HepG2 (cell line): ENCODE results near the gene QDPR. TPM values are rescaled to one million over a fixed set of nuclear protein-coding genes. Genes with fewer than 3 reads are reported as not detected.
A peak's percentile ranks its signal among the peaks of the same experiment; 100 is the strongest.

Source experiments
- ATAC-seq: fragments of 200-7000 bp; cut with Tn5 transposase; 3 replicates; pipeline ENCODE4 v1.9.1; 2020; ENCODE audit warnings: mild to moderate bottlenecking, moderate library complexity
- BruUV-seq: library from RNA; stranded (reverse); fragments of 400-500 nt; replicated peaks from 2 replicates; lab custom pipeline; 2021; lab: Mats Ljungman, UMichigan
- CTCF ChIA-PET: fragments of 300-600 bp; formaldehyde crosslinking; extraction: SDS; loops from one replicate; lab custom pipeline; 2021; ENCODE audit warnings: low total read pairs, inconsistent platforms, low intra/inter-chr PET ratio; lab: Yijun Ruan, JAX
- POLR2A ChIA-PET: fragments of 350-600 bp; sonication (Branson Sonifier 250); formaldehyde crosslinking; loops from one replicate; lab custom pipeline; 2020; ENCODE audit warnings: antibody characterized with exemption, inconsistent platforms; lab: Yijun Ruan, JAX
- DNase-seq: peaks from one replicate; pipeline ENCODE4 v3.0.0-alpha.2; 2015; ENCODE audit warnings: low spot score
- FAIRE-seq: peaks from 3 replicates; lab custom pipeline; 2011; peaks lifted over from hg19 to GRCh38; lab: Jason Lieb, UNC
- H2AFZ ChIP-seq: one replicate; pipeline ENCODE4 v1.6.1; 2011; ENCODE audit warnings: low read length, inconsistent platforms
- H3K27ac ChIP-seq: fragments of 300-600 bp; 3 replicates; pipeline ENCODE4 v1.8.0; 2011; ENCODE audit warnings: mixed run types, mild to moderate bottlenecking, mixed read lengths, low read length, inconsistent platforms; ENCODE audit not compliant: insufficient read depth; ENCODE audit errors: extremely low read length
- H3K27me3 ChIP-seq, 2 experiments: fragments of 200-600 bp in 1 of 2; 2 replicates in 1 of 2; 3 replicates in 1 of 2; pipeline versions ENCODE4 v1.6.0 to v1.8.0; 2011; ENCODE audit warnings: low read length in 2 of 2, mild to moderate bottlenecking in 2 of 2, moderate library complexity in 2 of 2, inconsistent platforms in 1 of 2; ENCODE audit not compliant: insufficient read depth in 2 of 2, control insufficient read depth in 1 of 2
- H3K36me3 ChIP-seq, 2 experiments: fragments of 200-600 bp in 1 of 2; replicated peaks in 1 of 2; 2 replicates in 1 of 2; 3 replicates in 1 of 2; pipeline versions ENCODE4 v1.5.1 to v1.8.0; 2011; ENCODE audit warnings: low read length in 2 of 2, inconsistent platforms in 1 of 2; ENCODE audit not compliant: insufficient read depth in 2 of 2, control insufficient read depth in 1 of 2
- H3K4me1 ChIP-seq: 2 replicates; pipeline ENCODE4 v1.5.1; 2012; ENCODE audit warnings: low read length, inconsistent platforms; ENCODE audit not compliant: insufficient read depth
- H3K4me2 ChIP-seq: 2 replicates; pipeline ENCODE4 v1.6.0; 2011; ENCODE audit warnings: low read depth, low read length, inconsistent platforms
- H3K4me3 ChIP-seq, 3 experiments: fragments of 200-600 bp in 1 of 3; sonication (generic), shearing (Covaris generic) in 1 of 3; replicated peaks in 1 of 3; 2 replicates each; pipeline ENCODE4 v1.5.1; 2011 to 2016; ENCODE audit warnings: low read length in 3 of 3, inconsistent platforms in 2 of 3, low read depth in 2 of 3, mild to moderate bottlenecking in 2 of 3, control low read depth in 1 of 3, mixed read lengths in 1 of 3; ENCODE audit not compliant: insufficient read depth in 1 of 3
- H3K79me2 ChIP-seq: one replicate; pipeline ENCODE4 v1.6.1; 2011; ENCODE audit warnings: low read length, inconsistent platforms; ENCODE audit not compliant: insufficient read depth
- H3K9ac ChIP-seq: 2 replicates; pipeline ENCODE4 v1.6.0; 2011; ENCODE audit warnings: mild to moderate bottlenecking, low read depth, low read length, inconsistent platforms; ENCODE audit not compliant: insufficient read depth
- H3K9me3 ChIP-seq: 2 replicates; pipeline ENCODE4 v1.5.1; 2012; ENCODE audit warnings: mild to moderate bottlenecking, low read length
- H4K20me1 ChIP-seq: 2 replicates; pipeline ENCODE4 v1.6.0; 2011; ENCODE audit warnings: inconsistent platforms, mild to moderate bottlenecking, low read length, moderate library complexity; ENCODE audit not compliant: insufficient read depth
- PREB ChIP-seq: sonication (generic); formaldehyde crosslinking; IDR thresholded peaks from 2 replicates; pipeline ENCODE4 v1.4.0; 2020; ENCODE audit warnings: missing genetic modification reagents
- RXRB ChIP-seq: IDR thresholded peaks from 2 replicates; pipeline ENCODE4 v1.6.1; 2016; ENCODE audit warnings: borderline replicate concordance, missing genetic modification reagents, missing compliant biosample characterization
- SOX13 ChIP-seq, 3 experiments: fragments of 450-650 bp in 1 of 3; sonication (generic) in 1 of 3; formaldehyde crosslinking in 1 of 3; IDR thresholded peaks in 2 of 3; conservative IDR thresholded peaks in 1 of 3; 2 replicates each; pipeline versions ENCODE4 v1.5.0 to v1.6.1; 2016 to 2020; ENCODE audit warnings: antibody characterized with exemption in 1 of 3, mild to moderate bottlenecking in 1 of 3, missing compliant biosample characterization in 1 of 3, missing genetic modification reagents in 1 of 3, moderate library complexity in 1 of 3
- SOX5 ChIP-seq: IDR thresholded peaks from 2 replicates; pipeline ENCODE4 v1.6.1; 2016; ENCODE audit warnings: borderline replicate concordance
- SOX6 ChIP-seq, 2 experiments: fragments of 450-650 bp in 1 of 2; sonication (generic) in 1 of 2; formaldehyde crosslinking in 1 of 2; IDR thresholded peaks; 2 replicates each; pipeline versions ENCODE4 v1.4.0 to v1.6.1; 2017 to 2020; ENCODE audit warnings: antibody characterized with exemption in 1 of 2, mild to moderate bottlenecking in 1 of 2, missing genetic modification reagents in 1 of 2
- ZNF652 ChIP-seq: IDR thresholded peaks from 2 replicates; pipeline ENCODE4 v1.6.1; 2016; ENCODE audit warnings: low read depth, borderline replicate concordance
- WGBS: methylation state at CpG from one replicate; pipeline ENCODE4 v1.1.6; 2017; ENCODE audit warnings: low lambda C conversion rate; 5-methylcytosine and 5-hydroxymethylcytosine counted together
- in situ Hi-C: cut with HindIII; loops from 2 replicates; pipeline ENCODE4 v1.10.0; 2017; ENCODE audit warnings: low pct_unique_long_range_greater_than_20kb; ENCODE audit not compliant: extremely low pct_ligation_motif_present
- intact Hi-C: fragments of 100-400 bp; cut with micrococcal nuclease; formaldehyde crosslinking; loops from one replicate; pipeline ENCODE4 v1.10.0; 2022; ENCODE audit not compliant: unreplicated experiment
- polyA plus RNA-seq, 8 experiments: library from polyadenylated mRNA; depleted of rRNA in 3 of 8; stranded (reverse) in 7 of 8; unstranded in 1 of 8; fragments of >200 nt; fragmentation: Illumina TruSeq in 4 of 8; extraction: Trizol in 4 of 8; gene quantifications; 2 replicates each; pipeline versions ENCODE4 v1.2.1 to v1.2.3, GENCODE V29; 2011 to 2016; ENCODE audit warnings: low read depth in 4 of 8, missing spikeins in 1 of 8, mixed read lengths in 1 of 8; ENCODE audit not compliant: insufficient read depth in 1 of 8
- total RNA-seq, 5 experiments: library from RNA; depleted of rRNA; stranded (reverse); fragments of >200 nt; fragmentation: Illumina TruSeq; extraction: Trizol; gene quantifications; 2 replicates each; pipeline ENCODE4 v1.2.3, GENCODE V29; 2016; ENCODE audit warnings: low read depth in 1 of 5
- TF ChIP-seq, protein P1 (sequence below): sonication (generic); formaldehyde crosslinking; IDR thresholded peaks from 2 replicates; pipeline ENCODE4 v1.4.0; 2020; ENCODE audit warnings: missing genetic modification reagents

The QDPR gene
- total and polyA plus RNA-seq, 2 of the 13 experiments (the other 11 are each of a cell fraction or from before 2014, with no cell fraction given) = 9.9 to 95.5 TPM

GRCh38 chr4:17512973-17513665 is 1.2 kb upstream of the QDPR start:
- no peaks in the 10 kb centered on the region for H3K9me3 ChIP-seq
- peaks cover 0 to 7% of the 10 kb centered on the region in 2 experiments; a peak in 4 of 5 replicates for H3K36me3 ChIP-seq
- H4K20me1 ChIP-seq = peaks cover 4% of the 10 kb centered on the region; the same call in 1 of the 2 replicates
- H3K4me2 ChIP-seq = peak overlapping the region; percentile 85
- DNase-seq (no peak), ATAC-seq (no peak), FAIRE-seq (no peak)
- 26% methylated on average over 5 of the region's 5 CpGs for WGBS
- H3K4me1 ChIP-seq = peaks cover 80% of the 10 kb centered on the region
- no peak overlapping the region for H3K9ac ChIP-seq
- ChIA-PET POLR2A (interaction anchor here (1.1 to 2.4 kb wide), 2 partner anchors 18 to 31 kb away, joined by 5 to 9 read pairs; no protein-coding TSS in a partner anchor), CTCF (interaction anchor here (1.5 kb wide), 1 partner anchor 124 kb away, joined by 4 read pairs; no protein-coding TSS in a partner anchor)
- no peaks in the 10 kb centered on the region; a peak in 1 of 5 replicates for H3K27me3 ChIP-seq
- H3K27ac ChIP-seq = no peak overlapping the region
- no TSS peak for BruUV-seq
- in situ Hi-C loops = no loop called here
- intact Hi-C loops = loop anchor here (1.0 to 10.0 kb wide), 4 partner anchors 23 to 122 kb away; no protein-coding TSS in a partner anchor
- TF ChIP-seq PREB (CRISPR knock-in tag) = no peak
- no peak for TF ChIP-seq SOX6 (IDR thresholded peaks at IDR 0.05)
- TF ChIP-seq SOX6 (CRISPR knock-in tag; IDR thresholded peaks at IDR 0.05) = peak; percentile 36; the same call in 1 of the 2 replicates
- TF ChIP-seq, protein P1, sequence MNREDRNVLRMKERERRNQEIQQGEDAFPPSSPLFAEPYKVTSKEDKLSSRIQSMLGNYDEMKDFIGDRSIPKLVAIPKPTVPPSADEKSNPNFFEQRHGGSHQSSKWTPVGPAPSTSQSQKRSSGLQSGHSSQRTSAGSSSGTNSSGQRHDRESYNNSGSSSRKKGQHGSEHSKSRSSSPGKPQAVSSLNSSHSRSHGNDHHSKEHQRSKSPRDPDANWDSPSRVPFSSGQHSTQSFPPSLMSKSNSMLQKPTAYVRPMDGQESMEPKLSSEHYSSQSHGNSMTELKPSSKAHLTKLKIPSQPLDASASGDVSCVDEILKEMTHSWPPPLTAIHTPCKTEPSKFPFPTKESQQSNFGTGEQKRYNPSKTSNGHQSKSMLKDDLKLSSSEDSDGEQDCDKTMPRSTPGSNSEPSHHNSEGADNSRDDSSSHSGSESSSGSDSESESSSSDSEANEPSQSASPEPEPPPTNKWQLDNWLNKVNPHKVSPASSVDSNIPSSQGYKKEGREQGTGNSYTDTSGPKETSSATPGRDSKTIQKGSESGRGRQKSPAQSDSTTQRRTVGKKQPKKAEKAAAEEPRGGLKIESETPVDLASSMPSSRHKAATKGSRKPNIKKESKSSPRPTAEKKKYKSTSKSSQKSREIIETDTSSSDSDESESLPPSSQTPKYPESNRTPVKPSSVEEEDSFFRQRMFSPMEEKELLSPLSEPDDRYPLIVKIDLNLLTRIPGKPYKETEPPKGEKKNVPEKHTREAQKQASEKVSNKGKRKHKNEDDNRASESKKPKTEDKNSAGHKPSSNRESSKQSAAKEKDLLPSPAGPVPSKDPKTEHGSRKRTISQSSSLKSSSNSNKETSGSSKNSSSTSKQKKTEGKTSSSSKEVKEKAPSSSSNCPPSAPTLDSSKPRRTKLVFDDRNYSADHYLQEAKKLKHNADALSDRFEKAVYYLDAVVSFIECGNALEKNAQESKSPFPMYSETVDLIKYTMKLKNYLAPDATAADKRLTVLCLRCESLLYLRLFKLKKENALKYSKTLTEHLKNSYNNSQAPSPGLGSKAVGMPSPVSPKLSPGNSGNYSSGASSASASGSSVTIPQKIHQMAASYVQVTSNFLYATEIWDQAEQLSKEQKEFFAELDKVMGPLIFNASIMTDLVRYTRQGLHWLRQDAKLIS (CRISPR knock-in tag) = no peak
- TF ChIP-seq SOX5 (CRISPR knock-in tag) = peak; percentile 45; the same call in 1 of the 2 replicates
- TF ChIP-seq RXRB (CRISPR knock-in tag) = no peak
- TF ChIP-seq SOX13 (IDR thresholded peaks at IDR 0.05) = no peak
- TF ChIP-seq SOX13 (CRISPR knock-in tag; conservative IDR thresholded peaks at IDR 0.05 in 1 of 2, IDR thresholded peaks at IDR 0.05 in 1 of 2) = 0 out of 4 replicates have a peak, but pooled peaks of 1 of the 2 experiments have one; percentile 12
- peak; percentile 56; the same call in 1 of the 2 replicates for TF ChIP-seq ZNF652
- H3K4me3 ChIP-seq = peak overlapping the region in 1 of 3 experiments; percentile 84; a peak in 1 of 6 replicates
- H3K79me2 ChIP-seq = peaks cover 28% of the 10 kb centered on the region
- no peak overlapping the region for H2AFZ ChIP-seq
